HG03103 (cell line): ENCODE results near the gene HBG1.
"Not testable (repeated sequence)": the region's sequence is repeated elsewhere in the genome, so short reads cannot be mapped to it uniquely, and the experiment has no call there.

Source experiments
- ATAC-seq: cut with Tn5 transposase; IDR thresholded peaks from one replicate; pipeline ENCODE4 v1.9.1; 2021; ENCODE audit warnings: low read depth; ENCODE audit not compliant: unreplicated experiment

Gene HBG1

DNA sequence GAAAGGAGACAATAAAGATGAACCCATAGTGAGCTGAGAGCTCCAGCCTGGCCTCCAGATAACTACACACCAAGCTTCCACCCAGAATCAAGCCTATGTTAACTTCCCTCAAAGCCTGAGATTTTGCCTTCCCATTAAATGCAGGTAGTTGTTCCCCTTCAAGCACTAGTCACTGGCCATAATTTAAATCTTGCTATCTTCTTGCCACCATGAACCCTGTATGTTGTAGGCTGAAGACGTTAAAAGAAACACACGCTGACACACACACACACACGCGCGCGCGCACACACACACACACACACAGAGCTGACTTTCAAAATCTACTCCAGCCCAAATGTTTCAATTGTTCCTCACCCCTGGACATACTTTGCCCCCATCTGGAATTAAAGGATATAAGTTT, 1.2 kb downstream of the HBG1 start:
- ATAC-seq = not testable (repeated sequence)

DNA sequence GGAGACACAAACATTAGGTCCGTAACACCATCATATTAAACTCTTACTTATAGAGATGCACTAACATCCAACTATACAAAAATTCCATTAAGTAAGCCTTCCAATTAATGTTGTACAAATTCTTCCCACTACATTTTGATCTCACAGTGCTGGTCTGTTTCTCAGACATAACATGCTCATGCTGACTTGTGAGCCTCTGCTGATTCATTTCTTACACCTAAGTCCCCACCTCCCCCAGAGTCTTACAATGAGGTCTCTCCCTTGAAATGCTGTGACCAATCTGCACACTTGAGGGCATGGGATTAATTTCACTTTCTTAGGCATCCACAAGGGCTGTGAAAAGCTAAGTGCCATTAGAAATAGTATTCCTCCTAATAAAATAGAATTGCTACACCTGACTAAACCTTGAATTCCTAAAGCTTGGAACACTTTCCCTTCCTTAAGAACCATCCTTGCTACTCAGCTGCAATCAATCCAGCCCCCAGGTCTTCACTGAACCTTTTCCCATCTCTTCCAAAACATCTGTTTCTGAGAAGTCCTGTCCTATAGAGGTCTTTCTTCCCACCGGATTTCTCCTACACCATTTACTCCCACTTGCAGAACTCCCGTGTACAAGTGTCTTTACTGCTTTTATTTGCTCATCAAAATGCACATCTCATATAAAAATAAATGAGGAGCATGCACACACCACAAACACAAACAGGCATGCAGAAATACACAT, 2.0 kb downstream of the HBG1 start:
- no peak for ATAC-seq

DNA sequence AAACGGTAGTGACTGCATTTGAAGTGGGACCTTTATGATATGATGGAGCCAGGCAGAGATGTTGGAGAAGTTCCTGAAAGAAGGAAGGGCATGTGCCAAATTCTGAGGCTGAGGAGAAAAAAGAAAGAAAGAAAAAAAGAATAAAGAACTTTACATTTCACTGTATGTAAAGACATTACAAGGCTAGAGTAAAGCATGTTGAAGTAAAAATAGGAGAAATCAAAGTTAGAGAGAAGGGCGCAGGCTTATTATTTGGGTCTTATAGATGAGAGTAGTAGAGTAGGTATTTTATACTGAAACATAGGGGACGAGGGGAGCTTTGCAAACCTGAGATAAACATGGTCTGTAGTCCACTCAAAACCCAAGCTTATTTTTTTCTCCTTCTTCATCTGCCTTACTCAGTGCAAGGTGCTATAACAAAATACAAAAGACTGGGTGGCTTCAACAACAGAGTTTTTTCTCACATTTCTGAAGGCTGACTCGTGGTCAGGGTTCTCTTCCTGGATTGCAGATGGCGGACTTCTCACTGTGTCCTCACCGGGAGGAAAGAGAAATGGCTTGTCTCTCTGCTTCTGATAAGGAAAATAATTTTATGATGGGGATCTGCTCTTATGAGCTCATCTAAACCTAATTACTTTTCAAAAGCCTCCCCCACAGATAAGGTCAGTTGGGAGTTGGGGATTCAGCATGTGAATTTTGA, 2.7 kb downstream of the HBG1 start:
- no peak for ATAC-seq

DNA sequence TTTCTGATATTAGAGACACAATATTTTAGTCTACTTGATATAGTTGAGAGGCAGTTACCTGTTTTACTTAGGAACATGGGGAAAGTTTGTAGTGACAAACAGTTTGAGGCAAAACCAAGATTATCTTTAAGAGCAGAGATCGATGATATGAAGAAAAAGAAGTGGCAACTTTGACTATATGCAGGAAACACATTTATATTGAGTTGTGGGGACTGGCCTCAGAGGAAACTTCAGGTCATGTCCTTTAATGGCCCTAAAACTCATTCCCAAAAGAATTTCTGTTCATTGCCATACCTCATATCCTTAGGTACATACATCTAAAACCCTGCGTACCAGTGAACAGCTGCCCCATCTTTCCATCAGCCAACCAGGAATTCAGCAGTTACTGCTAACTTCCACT, 4.5 kb downstream of the HBG1 start:
- no peak for ATAC-seq

DNA sequence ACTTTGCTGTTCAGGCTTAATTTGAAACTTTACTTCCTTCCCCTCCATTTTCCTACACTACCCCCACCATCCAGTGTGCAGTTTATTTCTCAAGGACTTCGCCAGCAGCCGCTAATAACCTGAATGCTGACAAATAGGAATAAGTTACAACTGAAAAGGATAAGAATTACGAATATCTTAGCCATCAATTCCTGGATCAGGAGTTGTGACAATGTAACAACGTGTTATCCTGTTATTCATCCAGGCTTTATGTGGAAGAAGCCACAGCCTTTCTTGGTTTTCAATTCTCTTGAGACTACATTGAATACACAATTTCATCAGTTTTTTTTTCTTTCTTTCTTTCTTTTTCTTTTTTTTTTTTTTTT, 5.9 kb downstream of the HBG1 start:
- ATAC-seq = no peak

DNA sequence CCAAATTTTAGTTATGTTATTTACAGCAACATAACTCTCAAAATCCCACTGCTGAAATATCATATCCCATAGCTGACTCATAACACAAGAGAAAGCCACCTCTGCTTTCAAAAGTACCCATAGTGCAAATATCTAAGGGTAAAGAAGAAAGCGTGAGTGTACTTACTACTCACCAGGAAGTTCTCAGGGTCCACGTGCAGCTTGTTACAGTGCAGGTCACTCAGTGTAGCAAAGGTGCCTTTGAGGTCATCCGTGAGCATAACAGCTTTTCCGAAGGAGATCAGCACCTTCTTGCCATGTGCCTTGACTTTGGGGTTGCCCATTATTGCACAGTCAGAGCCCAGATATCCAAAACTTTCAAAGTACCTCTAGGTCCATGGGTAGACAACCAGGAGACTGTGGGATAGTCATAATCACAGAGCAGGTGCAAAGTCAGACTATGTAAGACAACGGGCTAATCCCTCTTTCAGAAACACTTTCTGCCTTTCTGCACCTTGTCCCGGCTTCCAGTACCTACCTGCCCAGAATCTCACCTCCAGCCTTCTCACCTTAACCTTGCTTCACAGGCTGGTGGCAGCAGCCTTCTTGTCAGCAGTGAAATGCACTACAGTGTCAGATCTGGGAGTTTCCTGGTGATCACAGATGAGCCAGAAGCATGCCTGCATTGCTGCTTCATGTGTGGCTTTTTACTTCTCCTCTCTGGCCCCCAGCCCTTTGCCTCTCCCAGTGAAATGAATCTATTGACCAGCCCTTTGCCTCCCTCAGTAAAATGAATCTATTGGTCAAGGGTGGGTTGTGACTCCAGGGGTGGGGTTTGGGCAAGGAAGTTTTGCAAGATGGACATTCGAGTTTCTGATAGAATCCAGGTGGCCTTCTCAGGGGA, 6.5 kb downstream of the HBG1 start:
- peak; percentile 55 for ATAC-seq

DNA sequence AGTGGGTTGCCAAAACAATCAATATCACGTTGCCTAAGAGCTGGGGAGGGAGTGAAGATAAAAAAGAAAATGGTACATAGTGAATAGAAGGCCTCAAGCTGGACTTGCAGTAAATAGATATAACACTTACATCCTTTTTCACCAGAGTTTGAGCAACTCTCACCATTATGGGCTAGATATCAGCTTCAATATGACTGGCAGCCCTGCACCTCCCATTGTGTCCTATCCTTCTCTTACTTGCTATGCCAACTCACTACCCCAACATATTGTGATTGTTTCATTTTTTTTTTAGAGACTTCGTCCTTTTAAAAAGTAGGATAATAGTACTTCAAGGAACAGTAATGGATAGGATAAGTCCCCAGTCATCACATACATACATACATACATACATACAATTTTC, 7.4 kb downstream of the HBG1 start:
- no peak for ATAC-seq

DNA sequence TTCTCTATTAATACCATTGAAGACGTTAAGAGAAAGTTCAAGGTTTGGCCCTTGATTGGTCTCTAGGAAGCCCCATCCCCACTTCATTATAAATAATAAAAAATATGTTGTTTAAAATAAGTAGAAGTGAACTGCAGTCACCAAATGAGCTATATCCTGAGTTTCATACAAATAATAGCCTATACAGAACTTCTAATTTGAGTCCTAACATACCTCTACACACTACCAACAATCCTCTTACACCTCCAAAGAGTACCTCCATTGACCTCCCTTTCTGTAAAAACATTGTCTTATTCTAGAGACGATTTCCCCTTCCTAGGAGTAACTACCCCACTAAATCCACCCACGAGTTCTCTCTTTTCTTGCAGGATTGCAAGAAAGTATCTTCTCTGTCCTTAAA, 8.2 kb downstream of the HBG1 start:
- ATAC-seq = no peak

DNA sequence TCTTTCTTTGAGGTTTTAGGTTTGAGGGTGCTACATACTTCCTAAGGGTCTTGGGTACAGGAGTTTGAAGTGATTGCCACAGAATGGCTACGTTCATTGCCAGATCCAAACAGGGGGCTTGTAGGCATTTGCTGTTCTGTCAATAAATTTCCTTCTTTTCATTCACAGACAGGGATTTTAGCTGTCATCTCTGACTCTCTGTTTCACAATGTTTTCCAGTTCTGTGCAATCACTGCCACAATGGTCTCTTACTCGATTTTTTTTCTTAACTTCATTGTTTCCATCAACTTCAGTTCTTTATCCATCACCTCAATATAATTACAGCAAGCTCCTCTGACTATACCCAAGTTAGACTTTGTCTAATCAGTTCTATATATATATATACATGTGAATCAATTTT, 9.2 kb downstream of the HBG1 start:
- no peak for ATAC-seq

DNA sequence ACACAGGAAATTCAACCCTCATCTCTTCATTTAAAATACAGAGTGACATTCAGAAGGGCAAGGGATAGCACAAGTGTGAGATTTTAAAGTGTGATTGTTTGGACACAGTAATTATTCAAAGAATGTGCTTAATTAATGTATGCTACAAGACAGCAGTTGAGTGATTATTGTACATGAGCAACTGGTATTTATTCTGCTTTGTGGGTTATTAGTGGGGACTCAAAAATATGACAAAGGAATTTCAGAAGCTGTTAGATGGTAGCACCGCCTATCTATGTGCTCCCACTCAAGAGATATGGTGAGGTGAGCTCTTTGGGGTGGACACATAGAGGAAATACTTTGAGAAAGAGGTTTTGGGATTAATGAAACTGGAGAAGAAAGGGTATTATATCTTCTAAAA, 9.6 kb downstream of the HBG1 start:
- no peak for ATAC-seq

DNA sequence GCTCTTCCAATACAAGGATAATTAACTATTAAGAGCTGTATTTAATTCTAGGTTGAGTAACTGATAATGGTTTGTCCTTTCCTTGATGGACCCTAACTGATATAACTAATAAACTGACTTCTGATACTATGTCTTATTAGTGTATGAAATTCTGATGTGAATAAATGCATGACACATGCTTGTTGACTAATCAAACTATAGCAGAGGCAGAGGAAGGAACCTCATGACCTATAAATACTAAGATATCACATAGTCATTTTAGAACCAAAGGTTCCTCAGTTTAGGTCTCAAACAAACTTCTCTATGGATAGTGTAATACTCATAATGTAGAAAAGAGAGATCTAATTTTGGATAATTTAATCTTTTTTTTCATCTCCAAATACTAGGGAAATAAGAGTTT, 10.6 kb downstream of the HBG1 start:
- ATAC-seq = no peak

DNA sequence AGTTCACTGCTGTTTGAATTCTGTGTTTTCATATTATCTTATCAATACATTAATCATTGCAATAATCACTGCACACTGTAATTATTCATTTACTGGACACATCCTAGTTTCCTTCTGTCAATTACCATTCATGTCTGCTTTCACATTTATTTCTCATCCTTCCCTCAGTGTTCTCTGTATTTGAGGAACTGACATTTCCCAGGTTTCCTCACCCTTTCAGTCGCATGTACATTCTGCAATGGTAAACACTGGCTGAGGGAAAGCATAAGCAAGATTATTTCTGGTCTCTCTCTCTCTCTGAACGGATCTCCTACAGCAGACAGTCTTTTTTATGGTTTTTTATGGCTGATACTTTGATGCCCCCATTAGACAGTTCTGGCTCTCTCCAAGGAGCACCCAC, 11.2 kb downstream of the HBG1 start:
- ATAC-seq = no peak

DNA sequence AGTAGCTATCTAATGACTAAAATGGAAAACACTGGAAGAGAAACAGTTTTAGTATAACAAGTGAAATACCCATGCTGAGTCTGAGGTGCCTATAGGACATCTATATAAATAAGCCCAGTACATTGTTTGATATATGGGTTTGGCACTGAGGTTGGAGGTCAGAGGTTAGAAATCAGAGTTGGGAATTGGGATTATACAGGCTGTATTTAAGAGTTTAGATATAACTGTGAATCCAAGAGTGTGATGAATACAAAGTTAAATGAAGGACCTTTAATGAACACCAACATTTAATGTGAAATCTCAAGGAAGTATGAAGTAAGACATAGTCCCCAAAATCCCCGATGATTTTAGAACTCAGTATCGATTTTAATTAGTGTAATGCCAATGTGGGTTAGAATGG, 12.2 kb downstream of the HBG1 start:
- ATAC-seq = no peak

DNA sequence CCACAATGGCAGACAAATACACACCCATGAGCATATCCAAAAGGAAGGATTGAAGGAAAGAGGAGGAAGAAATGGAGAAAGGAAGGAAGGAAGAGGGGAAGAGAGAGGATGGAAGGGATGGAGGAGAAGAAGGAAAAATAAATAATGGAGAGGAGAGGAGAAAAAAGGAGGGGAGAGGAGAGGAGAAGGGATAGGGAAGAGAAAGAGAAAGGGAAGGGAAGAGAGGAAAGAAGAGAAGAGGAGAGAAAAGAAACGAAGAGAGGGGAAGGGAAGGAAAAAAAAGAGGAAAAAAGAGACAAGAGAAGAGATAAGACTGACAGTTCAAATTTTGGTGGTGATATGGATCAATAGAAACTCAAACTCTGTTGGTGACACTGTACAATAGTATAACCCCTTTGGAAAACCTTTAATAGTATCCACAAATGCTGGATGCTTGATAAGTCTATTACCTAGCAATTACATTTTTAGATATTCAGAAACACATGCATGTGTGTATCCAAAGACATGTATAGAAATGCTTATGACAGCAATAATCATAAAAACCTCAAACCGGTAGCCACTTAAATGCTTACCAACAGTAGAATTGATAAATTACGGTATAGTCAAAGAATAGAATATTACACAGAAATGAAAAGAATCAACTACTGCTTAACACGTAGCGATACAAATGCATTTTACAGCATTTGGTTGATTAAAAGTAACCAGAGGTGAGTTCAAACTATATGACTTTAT, 14.1 kb downstream of the HBG1 start:
- ATAC-seq = no peak

DNA sequence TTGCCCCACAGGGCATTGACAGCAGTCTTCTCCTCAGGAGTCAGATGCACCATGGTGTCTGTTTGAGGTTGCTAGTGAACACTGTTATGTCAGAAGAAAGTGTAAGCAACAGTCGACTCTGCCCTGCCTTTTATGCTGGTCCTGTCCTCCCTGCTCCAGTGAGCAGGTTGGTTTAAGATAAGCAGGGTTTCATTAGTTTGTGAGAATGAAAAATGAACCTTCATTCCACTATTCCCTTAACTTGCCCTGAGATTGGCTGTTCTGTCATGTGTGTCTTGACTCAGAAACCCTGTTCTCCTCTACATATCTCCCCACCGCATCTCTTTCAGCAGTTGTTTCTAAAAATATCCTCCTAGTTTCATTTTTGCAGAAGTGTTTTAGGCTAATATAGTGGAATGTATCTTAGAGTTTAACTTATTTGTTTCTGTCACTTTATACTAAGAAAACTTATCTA, 15.2 kb downstream of the HBG1 start, which contains the start of gene HBD:
HBD (minus strand) TSS at position 103 of the 454 bp plus-strand sequence; CDS start at position 53, 50 bp downstream.
- peak; percentile 85 for ATAC-seq

DNA sequence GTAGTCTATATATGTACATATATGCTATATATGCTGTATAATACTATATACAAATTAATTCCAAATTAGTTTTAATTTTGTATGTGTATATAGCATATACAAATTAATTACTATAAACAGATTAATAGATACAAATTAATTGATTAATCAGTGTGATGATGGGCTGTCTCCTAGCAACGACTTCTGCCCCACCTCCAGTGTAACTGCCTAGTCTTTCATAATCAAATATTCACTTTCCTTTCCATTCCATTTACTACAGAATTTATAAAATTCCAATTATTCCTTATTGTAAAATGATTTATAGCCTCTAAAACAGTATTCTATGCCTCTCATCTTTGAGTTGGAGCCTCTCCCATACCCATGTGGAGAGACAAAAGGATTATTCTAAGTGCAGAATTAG, 16.4 kb downstream of the HBG1 start:
- ATAC-seq = no peak

DNA sequence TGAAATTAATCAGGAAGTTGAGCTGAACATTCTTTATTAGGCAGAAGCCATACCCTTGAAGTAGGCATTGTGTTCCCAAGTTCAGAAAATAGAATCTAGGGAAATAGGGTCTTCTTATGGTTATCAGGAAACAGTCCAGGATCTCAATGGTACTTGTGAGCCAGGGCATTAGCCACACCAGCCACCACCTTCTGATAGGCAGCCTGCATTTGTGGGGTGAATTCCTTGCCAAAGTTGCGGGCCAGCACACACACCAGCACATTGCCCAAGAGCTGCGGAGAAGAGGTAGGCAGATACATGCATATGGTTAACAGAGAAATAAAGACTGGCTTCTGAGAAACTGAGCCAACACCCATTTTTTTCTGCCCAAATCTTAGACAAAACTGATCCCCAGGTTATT, 16.8 kb downstream of the HBG1 start:
- ATAC-seq = no peak

DNA sequence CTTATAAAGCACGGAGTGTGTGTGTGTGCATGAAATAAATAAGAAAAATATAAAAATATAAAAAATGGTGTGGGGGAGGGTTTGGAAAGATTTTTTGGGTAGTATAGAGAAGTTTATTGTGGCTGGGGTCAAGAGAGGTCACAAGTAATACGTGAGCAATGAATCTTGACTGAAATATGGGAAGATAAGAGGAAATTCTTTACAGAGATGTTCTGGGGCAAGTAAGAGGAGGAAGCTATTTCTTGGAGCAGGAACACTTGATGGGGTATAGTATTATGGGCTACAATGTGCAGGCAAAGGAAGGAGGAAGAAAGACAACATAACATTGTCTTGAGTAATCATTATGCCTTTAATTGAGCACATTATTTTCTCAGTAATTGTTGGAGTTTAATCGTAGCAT, 17.5 kb downstream of the HBG1 start:
- no peak for ATAC-seq

DNA sequence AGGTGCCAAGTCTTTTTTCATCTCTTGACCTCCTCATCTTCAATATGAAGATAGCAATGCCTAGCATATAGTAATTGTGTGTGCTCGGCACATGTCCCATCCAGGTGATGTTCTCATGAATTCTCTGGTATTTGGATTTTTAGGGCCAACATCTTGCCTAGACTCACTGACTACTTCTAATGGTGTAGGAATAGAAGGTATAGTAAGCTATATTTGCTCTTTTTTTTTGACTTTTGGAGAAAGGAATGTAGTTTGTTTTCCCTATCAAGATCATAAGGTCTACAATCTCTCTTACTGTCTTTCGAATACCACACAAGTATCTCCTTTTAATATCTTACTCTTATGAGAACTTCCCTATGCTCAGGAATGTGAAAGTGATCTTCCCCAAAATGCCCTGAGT, 18.5 kb downstream of the HBG1 start:
- ATAC-seq = no peak

DNA sequence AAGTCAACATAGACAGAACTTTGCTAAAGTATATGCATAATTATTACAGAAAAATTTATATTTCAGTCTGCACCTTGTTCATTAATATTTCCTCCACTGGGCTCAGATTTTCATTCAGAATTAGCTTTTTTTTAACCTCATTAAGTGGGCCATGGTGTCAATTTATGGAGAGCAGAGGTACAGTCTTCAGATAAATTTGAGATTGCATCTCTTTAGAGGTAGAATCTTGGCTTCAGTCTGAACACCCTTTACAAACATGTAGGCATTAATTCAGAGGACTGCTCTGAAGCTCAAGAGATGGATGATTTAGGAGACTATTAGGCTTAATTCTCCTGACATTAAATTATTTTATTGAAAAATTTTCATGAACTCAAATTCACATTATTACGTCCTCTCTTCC, 19.4 kb downstream of the HBG1 start:
- no peak for ATAC-seq

DNA sequence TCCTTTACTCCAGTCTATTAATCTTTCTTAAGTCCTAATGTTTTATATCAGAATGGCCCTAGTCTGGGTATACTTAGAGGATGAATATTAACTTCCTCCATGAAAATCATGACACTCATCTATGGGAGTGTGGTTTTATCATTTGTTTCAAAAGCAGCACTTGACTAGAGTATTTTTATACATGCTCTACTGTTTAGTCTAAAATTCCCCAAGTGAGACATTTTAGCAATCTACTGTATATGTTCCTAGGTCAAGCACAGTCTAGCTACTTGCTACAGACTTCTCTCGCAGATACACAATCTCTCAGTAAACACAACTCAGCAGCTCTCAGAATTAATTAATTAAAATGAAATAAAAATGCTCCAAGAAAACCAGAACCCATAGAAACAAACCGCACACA, 19.9 kb downstream of the HBG1 start:
- no peak for ATAC-seq
